BE2C (cell line): ENCODE results near the gene DDAH1.

Experiments
- DNase-seq: peaks from one replicate; pipeline ENCODE4 v3.0.0-alpha.2; 2020
- H3K27me3 ChIP-seq: fragments of 250-450 bp; sonication (Bioruptor Pico); 2 replicates; pipeline ENCODE4 v1.5.1; 2020; ENCODE audit warnings: mild to moderate bottlenecking
- H3K36me3 ChIP-seq: fragments of 250-450 bp; sonication (Bioruptor Pico); 2 replicates; pipeline ENCODE4 v1.5.1; 2020; ENCODE audit warnings: mild to moderate bottlenecking
- H3K4me1 ChIP-seq: fragments of 250-450 bp; sonication (Bioruptor Pico); 2 replicates; pipeline ENCODE4 v1.5.1; 2020
- H3K4me3 ChIP-seq: 2 replicates; pipeline ENCODE4 v1.5.1; 2011; ENCODE audit warnings: low read depth, low read length
- H3K9me3 ChIP-seq: fragments of 250-450 bp; sonication (Bioruptor Pico); 2 replicates; pipeline ENCODE4 v1.5.1; 2020
- CTCF ChIP-seq: IDR thresholded peaks from 2 replicates; pipeline ENCODE4 v1.5.1; 2012; ENCODE audit warnings: mild to moderate bottlenecking, low read depth, low read length

DDAH1 gene

GRCh38 chr1:85488126-85488525 lies 23.2 kb upstream of the DDAH1 start:
- Histone ChIP-seq H3K27me3 (no peaks in the 10 kb centered on the region), H3K4me3 (no peak overlapping the region), H3K9me3 (no peaks in the 10 kb centered on the region), H3K36me3 (no peaks in the 10 kb centered on the region), H3K4me1 (no peaks in the 10 kb centered on the region)
- no peak for DNase-seq
- no peak for TF ChIP-seq CTCF

- no peaks in the 10 kb centered on the region for H3K9me3 ChIP-seq
- TF ChIP-seq CTCF = no peak
- H3K4me1 ChIP-seq = no peaks in the 10 kb centered on the region
- H3K27me3 ChIP-seq = no peaks in the 10 kb centered on the region
- no peak for DNase-seq
- H3K36me3 ChIP-seq = no peaks in the 10 kb centered on the region
- H3K4me3 ChIP-seq = no peak overlapping the region
Measured at GRCh38 chr1:85485516-85485915, 20.6 kb upstream of the DDAH1 start.

- DNase-seq = no peak
- no peaks in the 10 kb centered on the region for H3K9me3 ChIP-seq
- H3K4me3 ChIP-seq = no peak overlapping the region
- TF ChIP-seq CTCF = no peak
- no peaks in the 10 kb centered on the region for H3K36me3 ChIP-seq
- no peaks in the 10 kb centered on the region for H3K27me3 ChIP-seq
- H3K4me1 ChIP-seq = no peaks in the 10 kb centered on the region
Measured at GRCh38 chr1:85484716-85485115, 19.8 kb upstream of the DDAH1 start.

GRCh38 chr1:85484264-85484663 lies 19.3 kb upstream of the DDAH1 start:
- Histone ChIP-seq H3K27me3 (no peaks in the 10 kb centered on the region), H3K36me3 (no peaks in the 10 kb centered on the region), H3K4me1 (no peaks in the 10 kb centered on the region), H3K4me3 (no peak overlapping the region), H3K9me3 (no peaks in the 10 kb centered on the region)
- TF ChIP-seq CTCF = no peak
- no peak for DNase-seq

- TF ChIP-seq CTCF = no peak
- DNase-seq = no peak
- no peaks in the 10 kb centered on the region for H3K4me1 ChIP-seq
Measured at GRCh38 chr1:85481688-85482087, 16.7 kb upstream of the DDAH1 start.

GRCh38 chr1:85480566-85480965 lies 15.6 kb upstream of the DDAH1 start:
- no peak overlapping the region for H3K4me3 ChIP-seq
- no peaks in the 10 kb centered on the region for H3K4me1 ChIP-seq
- H3K9me3 ChIP-seq = no peaks in the 10 kb centered on the region
- DNase-seq = no peak
- TF ChIP-seq CTCF = no peak
- H3K27me3 ChIP-seq = no peaks in the 10 kb centered on the region
- H3K36me3 ChIP-seq = no peaks in the 10 kb centered on the region

More at GRCh38 chr1:85481688-85482087, 16.7 kb upstream of the DDAH1 start:
- H3K4me3 ChIP-seq = no peak overlapping the region
- H3K27me3 ChIP-seq = no peaks in the 10 kb centered on the region
- no peaks in the 10 kb centered on the region for H3K36me3 ChIP-seq
- H3K9me3 ChIP-seq = no peaks in the 10 kb centered on the region
